ENCODE results near the gene DNAJB13.

- TF ChIP-seq CTCF (IDR thresholded peaks at IDR 0.05) = no peak
- no peak for TF ChIP-seq POLR2A (IDR thresholded peaks at IDR 0.05)
Measured at GRCh38 chr11:73958521-73959141, 7.8 kb downstream of the DNAJB13 start.
